ENCODE measurements around the gene MARCHF10. TPM values are rescaled to one million over a fixed set of nuclear protein-coding genes. Genes with fewer than 3 reads are reported as not detected.

Gene MARCHF10
- total and polyA plus RNA-seq, 2 of the 13 experiments (the other 11 are each of a cell fraction or from before 2014, with no cell fraction given): not detected

DNA sequence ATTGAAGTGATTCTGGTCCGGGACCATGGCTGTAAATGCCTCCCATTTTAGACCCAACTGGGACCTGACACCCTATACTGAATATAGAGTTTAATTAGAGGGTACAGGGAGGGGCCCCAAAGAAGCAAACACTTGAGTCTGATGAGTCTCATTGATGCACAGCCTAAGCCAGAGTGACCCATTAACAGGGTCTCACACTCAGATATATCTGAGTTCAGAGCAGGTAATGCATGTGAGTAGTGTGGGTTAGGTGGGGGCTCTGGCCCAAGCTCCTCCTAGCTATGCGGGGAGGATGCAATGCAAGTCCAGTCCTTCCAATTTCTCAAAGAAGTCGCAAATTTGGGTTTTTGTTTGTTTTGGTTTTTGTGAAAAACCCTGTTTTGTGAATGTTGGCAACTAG, 17.1 kb upstream of the MARCHF10 start:
- CTCF ChIA-PET (ENCODE audit: low intra/inter-chr PET ratio, low total read pairs): no interaction called here
- Histone ChIP-seq H3K27ac (ENCODE audit: extremely low read length, insufficient read depth, low read length) (no peak overlapping the region), H4K20me1 (ENCODE audit: insufficient read depth, low read length) (no peaks in the 10 kb centered on the region), H3K9me3 (ENCODE audit: low read length) (no peaks in the 10 kb centered on the region), H2AFZ (ENCODE audit: low read length) (no peak overlapping the region), H3K27me3 (ENCODE audit: control insufficient read depth in 1 of 2, insufficient read depth in 2 of 2, low read length in 2 of 2) (peaks cover 0 to 11% of the 10 kb centered on the region in 2 experiments; a peak in 1 of 5 replicates), H3K4me1 (ENCODE audit: insufficient read depth, low read length) (peaks cover 12% of the 10 kb centered on the region), H3K4me2 (ENCODE audit: low read depth, low read length) (no peak overlapping the region), H3K4me3 (replicated peaks in 1 of 3; ENCODE audit: insufficient read depth in 1 of 3, low read depth in 2 of 3, low read length in 3 of 3) (no peak overlapping the region), H3K9ac (ENCODE audit: insufficient read depth, low read depth, low read length) (no peak overlapping the region), H3K36me3 (replicated peaks in 1 of 2; ENCODE audit: control insufficient read depth in 1 of 2, insufficient read depth in 2 of 2, low read length in 2 of 2) (no peaks in the 10 kb centered on the region), H3K79me2 (ENCODE audit: insufficient read depth, low read length) (no peaks in the 10 kb centered on the region)
- 29% methylated on average over 3 of the region's 3 CpGs for WGBS (ENCODE audit: low lambda C conversion rate)
- FAIRE-seq (no peak), DNase-seq (ENCODE audit: low spot score) (no peak), ATAC-seq (no peak)
- in situ Hi-C loops (cut with HindIII; ENCODE audit: extremely low pct_ligation_motif_present, low pct_unique_long_range_greater_than_20kb) (no loop called here), intact Hi-C loops (cut with micrococcal nuclease; ENCODE audit: unreplicated experiment) (no loop called here)
- TF ChIP-seq, protein P1, sequence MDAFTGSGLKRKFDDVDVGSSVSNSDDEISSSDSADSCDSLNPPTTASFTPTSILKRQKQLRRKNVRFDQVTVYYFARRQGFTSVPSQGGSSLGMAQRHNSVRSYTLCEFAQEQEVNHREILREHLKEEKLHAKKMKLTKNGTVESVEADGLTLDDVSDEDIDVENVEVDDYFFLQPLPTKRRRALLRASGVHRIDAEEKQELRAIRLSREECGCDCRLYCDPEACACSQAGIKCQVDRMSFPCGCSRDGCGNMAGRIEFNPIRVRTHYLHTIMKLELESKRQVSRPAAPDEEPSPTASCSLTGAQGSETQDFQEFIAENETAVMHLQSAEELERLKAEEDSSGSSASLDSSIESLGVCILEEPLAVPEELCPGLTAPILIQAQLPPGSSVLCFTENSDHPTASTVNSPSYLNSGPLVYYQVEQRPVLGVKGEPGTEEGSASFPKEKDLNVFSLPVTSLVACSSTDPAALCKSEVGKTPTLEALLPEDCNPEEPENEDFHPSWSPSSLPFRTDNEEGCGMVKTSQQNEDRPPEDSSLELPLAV (CRISPR knock-in tag; conservative IDR thresholded peaks at IDR 0.05; ENCODE audit: low read depth): no peak
- TF ChIP-seq NFYC (CRISPR knock-in tag; IDR thresholded peaks at IDR 0.05) (no peak), NCOA1 (CRISPR knock-in tag; IDR thresholded peaks at IDR 0.05) (no peak), ZNF543 (CRISPR knock-in tag; IDR thresholded peaks at IDR 0.05) (no peak), TMF1 (CRISPR knock-in tag; IDR thresholded peaks at IDR 0.05; ENCODE audit: low read depth) (no peak), ZNF274 (CRISPR knock-in tag; IDR thresholded peaks at IDR 0.05) (no peak), ZNF468 (CRISPR knock-in tag; IDR thresholded peaks at IDR 0.05) (no peak), GPN1 (CRISPR knock-in tag; IDR thresholded peaks at IDR 0.05; ENCODE audit: borderline replicate concordance) (no peak), MTF2 (CRISPR knock-in tag; IDR thresholded peaks at IDR 0.05; ENCODE audit: borderline replicate concordance) (no peak), ZNF333 (CRISPR knock-in tag; IDR thresholded peaks at IDR 0.05; ENCODE audit: borderline replicate concordance) (no peak), NFKB2 (CRISPR knock-in tag; IDR thresholded peaks at IDR 0.05; ENCODE audit: borderline replicate concordance) (no peak), MXI1 (IDR thresholded peaks at IDR 0.05; ENCODE audit: borderline replicate concordance, low read depth, low read length) (no peak), ZNF605 (CRISPR knock-in tag; IDR thresholded peaks at IDR 0.05) (no peak), PAF1 (CRISPR knock-in tag; IDR thresholded peaks at IDR 0.05) (no peak)
- TF ChIP-seq, protein P2, sequence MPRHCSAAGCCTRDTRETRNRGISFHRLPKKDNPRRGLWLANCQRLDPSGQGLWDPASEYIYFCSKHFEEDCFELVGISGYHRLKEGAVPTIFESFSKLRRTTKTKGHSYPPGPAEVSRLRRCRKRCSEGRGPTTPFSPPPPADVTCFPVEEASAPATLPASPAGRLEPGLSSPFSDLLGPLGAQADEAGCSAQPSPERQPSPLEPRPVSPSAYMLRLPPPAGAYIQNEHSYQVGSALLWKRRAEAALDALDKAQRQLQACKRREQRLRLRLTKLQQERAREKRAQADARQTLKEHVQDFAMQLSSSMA (CRISPR knock-in tag; IDR thresholded peaks at IDR 0.05): no peak
- TF ChIP-seq, protein P3, sequence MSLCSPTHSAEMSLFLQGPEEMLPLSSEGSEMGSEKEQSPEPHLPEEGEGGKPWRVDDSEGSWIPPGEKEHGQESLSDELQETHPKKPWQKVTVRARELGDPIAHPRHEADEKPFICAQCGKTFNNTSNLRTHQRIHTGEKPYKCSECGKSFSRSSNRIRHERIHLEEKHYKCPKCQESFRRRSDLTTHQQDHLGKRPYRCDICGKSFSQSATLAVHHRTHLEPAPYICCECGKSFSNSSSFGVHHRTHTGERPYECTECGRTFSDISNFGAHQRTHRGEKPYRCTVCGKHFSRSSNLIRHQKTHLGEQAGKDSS (CRISPR knock-in tag; IDR thresholded peaks at IDR 0.05; ENCODE audit: borderline replicate concordance, low read depth): no peak
- TF ChIP-seq, protein P4, sequence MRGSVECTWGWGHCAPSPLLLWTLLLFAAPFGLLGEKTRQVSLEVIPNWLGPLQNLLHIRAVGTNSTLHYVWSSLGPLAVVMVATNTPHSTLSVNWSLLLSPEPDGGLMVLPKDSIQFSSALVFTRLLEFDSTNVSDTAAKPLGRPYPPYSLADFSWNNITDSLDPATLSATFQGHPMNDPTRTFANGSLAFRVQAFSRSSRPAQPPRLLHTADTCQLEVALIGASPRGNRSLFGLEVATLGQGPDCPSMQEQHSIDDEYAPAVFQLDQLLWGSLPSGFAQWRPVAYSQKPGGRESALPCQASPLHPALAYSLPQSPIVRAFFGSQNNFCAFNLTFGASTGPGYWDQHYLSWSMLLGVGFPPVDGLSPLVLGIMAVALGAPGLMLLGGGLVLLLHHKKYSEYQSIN (CRISPR knock-in tag; IDR thresholded peaks at IDR 0.05; ENCODE audit: borderline replicate concordance): no peak
- BruUV-seq (replicated peaks): no TSS peak
- POLR2A ChIA-PET: no interaction called here
